HepG2 (cell line): Measurements from ENCODE around the gene ACTRT2.

Experiments
- ARNTL ChIP-seq: sonication (generic); formaldehyde crosslinking; IDR thresholded peaks from 2 replicates; pipeline ENCODE4 v1.4.0; 2020; ENCODE audit warnings: mild to moderate bottlenecking, missing genetic modification reagents
- CEBPB ChIP-seq: IDR thresholded peaks from 2 replicates; pipeline ENCODE4 v1.6.1; 2011; ENCODE audit warnings: low read depth, low read length, improper control_type of control experiment, borderline replicate concordance
- CTCF ChIP-seq: sonication (generic); formaldehyde crosslinking; IDR thresholded peaks from 2 replicates; pipeline ENCODE4 v1.5.0; 2020; ENCODE audit warnings: mild to moderate bottlenecking, missing genetic modification reagents, moderate library complexity
- HNF4G ChIP-seq, 2 experiments: sonication (generic) in 1 of 2; formaldehyde crosslinking in 1 of 2; IDR thresholded peaks; 2 replicates each; pipeline versions ENCODE4 v1.4.0 to v1.6.1; 2011 to 2020; ENCODE audit warnings: borderline replicate concordance in 2 of 2, low read depth in 2 of 2, mild to moderate bottlenecking in 2 of 2, low read length in 1 of 2, missing genetic modification reagents in 1 of 2, moderate library complexity in 1 of 2
- HOXA7 ChIP-seq: sonication (generic); formaldehyde crosslinking; IDR thresholded peaks from 2 replicates; pipeline ENCODE4 v1.8.1; 2022; ENCODE audit warnings: mild to moderate bottlenecking, missing genetic modification reagents, moderate library complexity
- PTBP1 ChIP-seq: fragments of 200-400 bp; formaldehyde crosslinking; IDR thresholded peaks from 2 replicates; pipeline ENCODE4 v1.6.1; 2018; ENCODE audit warnings: low read length, low read depth; ENCODE audit not compliant: poor library complexity, severe bottlenecking
- SIN3B ChIP-seq: fragments of 150-350 bp; IDR thresholded peaks from 2 replicates; pipeline ENCODE4 v1.6.1; 2014; ENCODE audit warnings: low read length
- TBX2 ChIP-seq: sonication (generic); formaldehyde crosslinking; IDR thresholded peaks from 2 replicates; pipeline ENCODE4 v1.5.0; 2020; ENCODE audit warnings: missing genetic modification reagents, mild to moderate bottlenecking, borderline replicate concordance
- TCF7L2 ChIP-seq: IDR thresholded peaks from 2 replicates; pipeline ENCODE4 v1.6.1; 2011; ENCODE audit warnings: mild to moderate bottlenecking, low read depth, low read length, moderate library complexity
- ZNF224 ChIP-seq: sonication (generic); formaldehyde crosslinking; IDR thresholded peaks from 2 replicates; pipeline ENCODE4 v1.5.0; 2020; ENCODE audit warnings: mild to moderate bottlenecking, missing genetic modification reagents

GRCh38 chr1:3042481-3042880 lies 21.2 kb downstream of the ACTRT2 start:
- TF ChIP-seq TCF7L2 (no peak), ARNTL (CRISPR knock-in tag) (no peak), SIN3B (no peak), ZNF224 (CRISPR knock-in tag) (no peak), CEBPB (no peak), TBX2 (no peak), HNF4G (IDR thresholded peaks at IDR 0.05; ENCODE audit: borderline replicate concordance, low read depth, low read length) (no peak), HNF4G (CRISPR knock-in tag; IDR thresholded peaks at IDR 0.05; ENCODE audit: borderline replicate concordance, low read depth) (no peak), PTBP1 (no peak), CTCF (CRISPR knock-in tag) (no peak), HOXA7 (no peak)
